ENCODE data around the gene PSMB11. TPM values are rescaled to one million over a fixed set of nuclear protein-coding genes. Genes with fewer than 3 reads are reported as not detected.
A peak's percentile ranks its signal among the peaks of the same experiment; 100 is the strongest.

Gene PSMB11
- total RNA-seq, 1 experiment from 2014 or later = not detected

DNA sequence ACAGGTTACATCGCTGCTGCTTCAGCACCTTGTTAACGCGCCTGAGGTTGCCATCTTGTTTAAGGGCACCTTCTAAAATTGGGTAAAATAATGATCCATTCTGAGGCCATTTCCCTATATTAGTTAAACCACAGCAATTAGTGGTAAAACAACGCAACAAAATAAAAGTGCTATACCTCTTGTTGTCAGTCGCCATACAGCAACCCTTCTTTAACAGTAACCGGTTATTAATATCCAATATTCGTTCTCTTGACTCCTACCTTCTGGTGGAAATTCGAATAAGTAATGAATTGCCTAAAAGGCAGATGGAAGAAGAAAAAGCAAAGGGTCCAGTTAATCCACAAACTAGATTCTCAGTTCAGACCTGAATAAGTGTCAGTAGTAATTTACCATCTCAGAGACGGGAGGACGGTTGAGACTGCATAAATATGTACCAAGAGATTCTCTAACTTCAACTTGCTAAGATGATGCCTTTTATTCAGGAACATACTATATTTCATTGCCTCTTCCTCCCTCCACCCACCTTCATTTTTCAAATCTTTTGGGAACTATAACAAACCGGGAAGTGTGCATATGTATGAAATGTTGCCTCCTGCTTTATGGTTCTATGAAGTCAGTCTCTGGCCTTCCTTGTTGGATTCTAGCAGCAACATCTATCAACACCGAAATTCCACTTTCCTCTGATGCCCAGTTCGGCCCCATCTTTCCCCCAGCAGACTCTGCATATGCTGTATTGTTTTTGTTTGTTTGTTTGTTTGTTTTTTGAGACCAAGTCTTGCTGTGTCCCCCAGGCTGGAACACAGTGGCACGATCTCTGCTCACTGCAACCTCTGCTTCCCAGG, 6.5 kb upstream of the PSMB11 start:
- no peak overlapping the region for H3K56ac ChIP-seq (ENCODE audit: insufficient read length, low read depth, low read length)
- no peaks in the 10 kb centered on the region for H3K27me3 ChIP-seq (ENCODE audit: insufficient read depth, low read length)
- peak overlapping the region; percentile 77 for H3K27ac ChIP-seq (ENCODE audit: insufficient read length, low read depth, low read length)
- H3K14ac ChIP-seq (ENCODE audit: insufficient read depth, low read length) = no peak overlapping the region
- no peak overlapping the region for H3K9ac ChIP-seq (ENCODE audit: extremely low read depth, insufficient read length, low read length)
- Mint-ChIP-seq H3K36me3 (ENCODE audit: insufficient read depth in 1 of 3, low read depth in 3 of 3) (peaks cover 24 to 37% (median 27%) of the 10 kb centered on the region in 3 experiments), H3K4me3 (peak overlapping the region; percentile 96), H3K27ac (peak overlapping the region; percentile 81 to 100 (median 99)), H3K4me1 (peaks cover 10 to 18% of the 10 kb centered on the region in 2 experiments), H3K27me3 (ENCODE audit: low read depth) (no peaks in the 10 kb centered on the region), H3K9me3 (no peaks in the 10 kb centered on the region)
- H3K23ac ChIP-seq (ENCODE audit: insufficient read length, low read depth, low read length) = no peak overlapping the region
- H4K91ac ChIP-seq (ENCODE audit: insufficient read length, low read depth, low read length) = no peak overlapping the region
- peak overlapping the region; percentile 36 for H3K4me2 ChIP-seq (ENCODE audit: insufficient read depth, insufficient read length, low read length)
- H3K79me1 ChIP-seq (ENCODE audit: insufficient read depth, low read depth, low read length, poor library complexity, severe bottlenecking) = no peaks in the 10 kb centered on the region
- H2BK120ac ChIP-seq (ENCODE audit: low read depth, low read length, poor library complexity, severe bottlenecking) = no peak overlapping the region
- no peak overlapping the region; the same call in 1 of the 2 replicates for H3K4ac ChIP-seq (ENCODE audit: low read depth, low read length)
- H3K4me1 ChIP-seq (ENCODE audit: insufficient read depth, low read length) = no peaks in the 10 kb centered on the region
- H3K9me3 ChIP-seq (ENCODE audit: control insufficient read depth, low read depth, low read length) = no peaks in the 10 kb centered on the region
- TF ChIP-seq, protein P1, sequence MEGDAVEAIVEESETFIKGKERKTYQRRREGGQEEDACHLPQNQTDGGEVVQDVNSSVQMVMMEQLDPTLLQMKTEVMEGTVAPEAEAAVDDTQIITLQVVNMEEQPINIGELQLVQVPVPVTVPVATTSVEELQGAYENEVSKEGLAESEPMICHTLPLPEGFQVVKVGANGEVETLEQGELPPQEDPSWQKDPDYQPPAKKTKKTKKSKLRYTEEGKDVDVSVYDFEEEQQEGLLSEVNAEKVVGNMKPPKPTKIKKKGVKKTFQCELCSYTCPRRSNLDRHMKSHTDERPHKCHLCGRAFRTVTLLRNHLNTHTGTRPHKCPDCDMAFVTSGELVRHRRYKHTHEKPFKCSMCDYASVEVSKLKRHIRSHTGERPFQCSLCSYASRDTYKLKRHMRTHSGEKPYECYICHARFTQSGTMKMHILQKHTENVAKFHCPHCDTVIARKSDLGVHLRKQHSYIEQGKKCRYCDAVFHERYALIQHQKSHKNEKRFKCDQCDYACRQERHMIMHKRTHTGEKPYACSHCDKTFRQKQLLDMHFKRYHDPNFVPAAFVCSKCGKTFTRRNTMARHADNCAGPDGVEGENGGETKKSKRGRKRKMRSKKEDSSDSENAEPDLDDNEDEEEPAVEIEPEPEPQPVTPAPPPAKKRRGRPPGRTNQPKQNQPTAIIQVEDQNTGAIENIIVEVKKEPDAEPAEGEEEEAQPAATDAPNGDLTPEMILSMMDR (conservative IDR thresholded peaks at IDR 0.05) = no peak
- H3K23me2 ChIP-seq (ENCODE audit: insufficient read length, low read depth, low read length, poor library complexity, severe bottlenecking) = peaks cover 5% of the 10 kb centered on the region
- no peak overlapping the region for H4K5ac ChIP-seq (ENCODE audit: insufficient read length, low read depth, low read length)
- H2BK15ac ChIP-seq (ENCODE audit: low read depth, low read length) = no peak overlapping the region
- H4K20me1 ChIP-seq (ENCODE audit: control insufficient read depth, insufficient read depth, insufficient read length) = no peaks in the 10 kb centered on the region
- no peak overlapping the region for H3T11ph ChIP-seq (ENCODE audit: low read length)
- peak overlapping the region; percentile 27 for H2AFZ ChIP-seq (ENCODE audit: low read length)
- peaks cover 5% of the 10 kb centered on the region; the same call in 1 of the 2 replicates for H3K79me2 ChIP-seq (ENCODE audit: insufficient read depth, low read length)
- no peak overlapping the region for H2BK5ac ChIP-seq (ENCODE audit: insufficient read length, low read length)
- no peak overlapping the region for H3K18ac ChIP-seq (ENCODE audit: insufficient read length, low read depth, low read length)
- no peak for DNase-seq
- WGBS (ENCODE audit: extremely low coverage, insufficient read length, low lambda C conversion rate) = no CpG with 5 or more reads among the region's 14 CpGs
- H2AK5ac ChIP-seq (ENCODE audit: insufficient read length, low read length) = no peak overlapping the region
- no peak overlapping the region for H2BK12ac ChIP-seq (ENCODE audit: insufficient read length, low read depth, low read length)
- H2BK20ac ChIP-seq (ENCODE audit: low read depth, low read length, poor library complexity, severe bottlenecking) = no peak overlapping the region
- H4K8ac ChIP-seq (replicated peaks; ENCODE audit: insufficient read length, low read depth, low read length) = no peak overlapping the region
